ENCODE measurements around the gene LHX3. TPM values are rescaled to one million over a fixed set of nuclear protein-coding genes. Genes with fewer than 3 reads are reported as not detected.
"Not testable (repeated sequence)": the region's sequence is repeated elsewhere in the genome, so short reads cannot be mapped to it uniquely, and the experiment has no call there.

Gene LHX3
- polyA plus RNA-seq, 4 donors, result not detected

GRCh38 chr9:136157477-136158265 lies 47.3 kb downstream of the LHX3 start:
- DNase-seq (ENCODE audit: low read depth in 4 of 4, low spot score in 3 of 4), result no peak

DNA sequence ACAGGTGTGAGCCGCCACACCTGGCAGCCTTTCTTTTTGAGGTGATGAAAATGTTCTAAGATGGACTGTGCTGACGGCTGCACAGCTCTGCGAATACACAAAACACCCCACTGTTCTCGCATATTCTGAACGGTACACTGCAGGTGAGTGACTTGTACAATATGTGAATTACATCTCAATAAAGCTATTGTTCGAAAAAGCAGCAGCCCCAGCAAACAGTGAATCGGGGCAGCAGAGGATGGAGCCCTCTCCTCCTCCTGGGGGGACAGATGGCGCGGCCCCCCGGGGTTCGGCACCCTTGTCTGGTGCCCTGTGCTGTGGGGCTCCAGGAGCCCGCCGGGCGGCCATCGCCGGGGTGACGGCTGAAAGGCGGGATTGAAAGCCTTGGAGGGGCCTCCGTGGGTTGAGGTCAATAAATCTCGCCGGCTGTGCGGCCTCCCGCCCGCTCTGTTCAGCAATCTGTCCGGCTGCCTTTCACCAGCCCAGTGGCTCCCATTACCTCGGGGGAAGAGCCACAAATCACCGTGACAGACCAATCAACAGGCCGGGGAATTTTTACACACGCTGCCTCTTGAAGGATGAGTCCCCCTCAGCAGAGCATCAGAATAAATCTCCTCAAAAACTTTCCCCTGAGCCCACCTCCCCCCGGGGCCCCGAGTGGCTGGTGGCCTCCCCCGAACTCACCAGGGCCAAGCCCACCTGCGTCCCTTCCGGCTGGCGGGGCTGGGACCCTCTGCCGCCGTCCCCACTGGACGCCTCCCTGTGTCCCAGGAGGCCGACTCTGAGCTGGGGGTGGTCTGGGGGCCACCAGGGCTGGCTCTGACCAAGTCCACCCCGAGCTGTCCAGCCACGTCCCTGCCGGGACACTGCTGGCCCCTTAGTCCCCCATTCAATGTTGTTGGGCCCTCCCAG lies 48.5 kb downstream of the LHX3 start:
- DNase-seq (ENCODE audit: low read depth in 4 of 4, low spot score in 3 of 4), result no peak

GRCh38 chr9:136155576-136155975 lies 49.4 kb downstream of the LHX3 start:
- no peak for DNase-seq (ENCODE audit: low read depth in 4 of 4, low spot score in 3 of 4)

GRCh38 chr9:136154943-136155342 lies 50.0 kb downstream of the LHX3 start:
- DNase-seq (ENCODE audit: low read depth in 4 of 4, low spot score in 3 of 4), result no peak

GRCh38 chr9:136153381-136154065 lies 51.4 kb downstream of the LHX3 start:
- no peak for DNase-seq (ENCODE audit: low read depth in 4 of 4, low spot score in 3 of 4)

- DNase-seq (ENCODE audit: low read depth in 4 of 4, low spot score in 3 of 4), result no peak
These were observed 52.0 kb downstream of the LHX3 start for GRCh38 chr9:136152931-136153330.

GRCh38 chr9:136152543-136152866 lies 52.4 kb downstream of the LHX3 start:
- DNase-seq (ENCODE audit: low read depth in 4 of 4, low spot score in 3 of 4), result no peak

DNA sequence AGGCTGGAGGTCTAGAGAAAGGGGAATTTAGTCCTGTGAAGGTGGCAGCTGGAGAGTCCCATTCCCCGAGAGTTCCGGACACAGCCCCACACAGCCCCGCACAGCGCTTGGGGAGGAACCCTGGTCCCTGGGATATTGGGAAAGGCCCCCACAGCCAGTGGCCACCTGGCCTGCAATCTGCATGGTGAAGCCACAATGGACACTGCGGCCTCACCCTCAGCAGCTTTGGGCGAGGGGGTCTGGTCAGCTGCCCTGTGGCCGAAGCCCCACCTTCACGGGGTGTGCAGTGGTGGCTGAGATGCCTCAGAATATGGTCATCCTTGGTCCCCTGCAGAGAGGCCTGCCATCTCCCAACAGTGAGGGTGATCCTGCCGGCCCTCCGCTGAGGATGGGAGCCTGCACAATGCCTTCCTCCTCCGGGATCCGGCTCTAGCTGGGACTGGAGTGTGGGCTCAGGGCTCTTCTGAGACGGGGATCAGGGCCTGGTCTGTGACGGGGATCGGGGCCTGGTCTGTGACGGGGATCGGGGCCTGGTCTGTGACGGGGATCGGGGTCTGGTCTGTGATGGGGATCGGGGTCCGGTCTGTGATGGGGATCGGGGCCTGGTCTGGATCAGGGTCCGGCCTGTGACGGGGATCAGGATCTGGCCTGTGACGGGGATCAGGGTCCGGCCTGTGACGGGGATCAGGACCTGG lies 52.9 kb downstream of the LHX3 start:
- no peak for DNase-seq (ENCODE audit: low read depth in 4 of 4, low spot score in 3 of 4)

DNA sequence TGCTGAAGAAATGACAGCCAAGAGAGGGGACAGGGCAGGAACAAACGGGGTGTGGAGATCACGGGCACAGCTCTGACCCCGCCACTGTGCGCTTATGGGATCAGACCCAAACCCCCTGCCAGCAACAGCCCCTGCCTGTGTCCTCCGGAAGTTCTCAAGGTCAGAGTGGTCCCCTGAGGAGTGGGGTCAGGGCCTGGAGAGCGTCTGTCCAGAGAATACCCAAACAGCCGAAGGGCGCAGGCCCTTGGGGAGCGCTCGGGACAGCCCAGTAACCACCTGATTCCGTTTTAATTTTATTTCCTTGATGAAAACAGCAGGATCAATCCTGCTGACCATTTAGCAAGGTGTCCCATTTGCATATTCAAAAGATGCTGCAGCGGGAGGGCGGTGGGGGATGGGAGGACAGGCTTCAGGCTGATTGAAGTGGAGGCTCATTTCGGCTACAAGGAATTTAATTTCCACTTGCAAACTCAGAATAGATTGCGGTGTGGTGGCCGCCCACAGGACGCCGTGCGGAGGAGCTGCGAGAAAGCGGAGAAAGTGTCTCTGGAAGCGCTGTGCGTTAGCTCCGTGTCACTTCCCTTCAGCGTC lies 53.6 kb downstream of the LHX3 start:
- DNase-seq (ENCODE audit: low read depth in 4 of 4, low spot score in 3 of 4), result no peak

- DNase-seq (ENCODE audit: low read depth in 4 of 4, low spot score in 3 of 4), result not testable (repeated sequence)
These were observed 54.2 kb downstream of the LHX3 start for GRCh38 chr9:136150664-136151213.

DNA sequence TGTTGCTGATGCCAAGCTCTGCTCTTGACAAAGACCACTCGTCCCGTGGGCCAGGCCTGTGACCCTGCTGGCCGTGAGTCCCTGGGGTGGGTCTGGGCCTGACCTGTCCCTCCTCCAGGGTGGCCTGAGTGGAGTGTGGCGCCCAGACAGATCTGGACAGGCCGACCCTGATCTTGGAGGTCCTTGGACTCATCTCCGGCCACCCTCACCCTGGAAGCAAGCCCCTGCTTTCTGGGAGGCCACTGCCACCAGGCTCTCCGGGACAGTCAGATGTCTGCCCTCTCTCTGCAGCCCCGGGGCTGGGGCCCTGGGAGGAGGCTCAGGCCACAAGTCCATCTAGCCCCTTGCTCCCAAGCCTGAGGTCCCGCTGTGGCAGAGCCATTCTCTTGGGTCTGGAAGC lies 55.1 kb downstream of the LHX3 start:
- no peak for DNase-seq (ENCODE audit: low read depth in 4 of 4, low spot score in 3 of 4)

GRCh38 chr9:136149337-136149736 lies 55.6 kb downstream of the LHX3 start:
- DNase-seq (ENCODE audit: low read depth in 4 of 4, low spot score in 3 of 4), result no peak

GRCh38 chr9:136148766-136149165 lies 56.2 kb downstream of the LHX3 start:
- DNase-seq (ENCODE audit: low read depth in 4 of 4, low spot score in 3 of 4), result no peak

DNA sequence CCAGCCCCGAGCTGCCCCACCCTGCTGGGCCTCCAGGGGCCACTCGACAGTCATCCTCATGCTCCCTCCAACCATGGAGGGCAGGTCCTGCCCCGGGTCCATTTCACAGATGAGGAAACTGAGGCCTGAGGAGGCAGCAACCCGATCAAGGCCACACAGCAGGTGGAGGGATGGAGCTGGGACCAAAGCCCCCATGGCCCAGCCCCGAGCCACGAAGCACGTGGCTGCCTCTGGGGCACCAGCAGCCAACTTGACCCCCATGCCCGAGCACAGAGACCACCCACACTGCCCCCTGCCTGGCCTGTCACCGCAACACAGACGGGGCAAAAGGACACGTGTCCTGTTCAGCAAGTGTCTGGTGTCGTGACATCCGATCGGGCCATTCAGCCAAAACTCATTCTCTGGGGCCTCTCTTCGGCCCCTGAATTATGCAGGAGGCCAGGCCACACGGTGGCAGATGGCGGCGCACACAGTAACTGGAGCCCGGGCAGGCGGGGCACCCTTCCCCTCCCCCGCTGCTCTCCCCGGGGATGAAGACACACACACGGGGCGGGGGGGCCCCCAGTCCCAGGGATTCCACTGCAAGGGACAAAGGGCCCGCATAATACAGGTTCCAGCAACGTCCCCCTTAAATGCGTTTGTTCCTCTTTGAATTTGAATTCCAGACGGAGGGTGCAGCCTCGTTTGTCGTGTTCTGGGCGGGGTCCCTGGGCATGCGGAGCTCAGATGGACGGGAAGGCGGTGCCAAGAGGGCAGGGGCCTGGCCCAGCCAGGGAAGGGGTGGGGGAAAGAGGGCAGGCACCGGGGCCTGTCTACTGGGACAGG lies 56.8 kb downstream of the LHX3 start:
- DNase-seq (ENCODE audit: low read depth in 4 of 4, low spot score in 3 of 4), result no peak

DNA sequence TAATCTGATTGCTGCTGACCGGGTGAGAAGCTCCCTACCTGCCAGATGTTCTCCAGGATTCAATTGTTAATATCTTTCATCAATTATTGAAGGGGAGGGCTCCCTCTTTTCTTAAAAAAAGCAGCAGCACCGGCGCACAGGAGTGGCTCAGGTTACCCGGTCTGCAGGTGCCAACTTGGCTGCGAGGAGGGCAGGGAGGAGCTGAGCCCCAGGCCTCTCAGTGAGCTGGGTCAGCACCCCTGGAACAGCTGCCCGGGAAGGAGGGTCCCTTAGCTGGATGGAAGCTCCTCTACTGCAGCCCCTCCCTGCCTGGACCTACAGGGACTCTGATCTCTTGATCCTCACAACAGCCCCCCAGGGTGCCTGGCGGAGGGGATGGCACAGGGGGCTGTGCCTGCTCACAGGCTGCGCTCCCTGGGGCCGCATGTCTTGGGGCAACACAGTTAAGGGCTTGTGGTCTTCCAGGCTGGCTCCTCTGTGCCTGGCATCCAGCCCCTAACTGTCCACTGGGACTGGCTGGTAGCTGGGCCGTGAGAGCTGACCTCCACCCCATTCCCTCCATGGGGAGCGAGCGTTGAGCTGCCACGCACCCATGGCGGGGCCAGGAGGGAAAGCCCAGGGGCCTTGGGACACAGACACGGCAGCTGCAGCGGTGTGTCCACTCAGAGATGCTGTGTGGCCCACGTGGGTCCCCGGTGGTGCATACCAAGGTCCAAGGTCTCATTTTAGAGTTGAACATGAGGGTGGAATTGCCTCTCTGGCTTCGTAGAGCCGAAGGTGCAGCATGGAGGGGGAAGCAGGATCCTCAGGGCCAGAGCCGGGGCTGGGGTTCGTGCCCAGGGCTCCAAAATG lies 57.7 kb downstream of the LHX3 start:
- no peak for DNase-seq (ENCODE audit: low read depth in 4 of 4, low spot score in 3 of 4)
